T-cell (primary cell): Measurements from ENCODE around the gene AGAP6. TPM values are rescaled to one million over a fixed set of nuclear protein-coding genes. Genes with fewer than 3 reads are reported as not detected.
"Not testable (repeated sequence)": the region's sequence is repeated elsewhere in the genome, so short reads cannot be mapped to it uniquely, and the experiment has no call there.

ENCODE experiments used
- ATAC-seq, 4 experiments: fragments of 200-7000 bp in 3 of 4; fragments of 150-1000 bp in 1 of 4; cut with Tn5 transposase; replicated peaks in 1 of 4; 1 replicate in 3 of 4; 2 replicates in 1 of 4; pipeline ENCODE4 v1.10.0; 2021; ENCODE audit warnings: moderate library complexity in 3 of 4, mild to moderate bottlenecking in 2 of 4, moderate number of reproducible peaks in 1 of 4
- CTCF ChIA-PET, 2 donors: fragments of 300-600 bp; sonication (Branson Sonifier 250); formaldehyde crosslinking; loops; one replicate each; lab custom pipeline; 2022; ENCODE audit warnings: antibody characterized with exemption in 2 of 2; lab: Charles Lee
- POLR2A ChIA-PET, 2 donors: fragments of 300-600 bp; sonication (Branson Sonifier 250); formaldehyde crosslinking; loops; one replicate each; lab custom pipeline; 2022; ENCODE audit warnings: antibody characterized with exemption in 2 of 2; lab: Charles Lee
- DNase-seq, 35 experiments: peaks; one replicate each; pipeline versions ENCODE4 v3.0.0 to v3.0.0-alpha.2; 2013 to 2023
- H3K27ac ChIP-seq: one replicate; pipeline ENCODE4 v1.5.1; 2013; ENCODE audit warnings: low read length
- H3K27me3 ChIP-seq, 2 experiments: replicated peaks in 1 of 2; 1 replicate in 1 of 2; 2 replicates in 1 of 2; pipeline versions ENCODE4 v1.6.1 to v1.7.0; 2013; ENCODE audit warnings: low read length in 1 of 2, mixed read lengths in 1 of 2; ENCODE audit not compliant: control insufficient read depth in 2 of 2, insufficient read depth in 2 of 2; ENCODE audit errors: extremely low read depth in 1 of 2
- H3K36me3 ChIP-seq, 2 donors: 1 replicate in 1 of 2; 2 replicates in 1 of 2; pipeline versions ENCODE4 v1.6.1 to v1.7.0; 2013; ENCODE audit warnings: low read length in 1 of 2; ENCODE audit not compliant: control insufficient read depth in 2 of 2, insufficient read depth in 1 of 2; ENCODE audit errors: extremely low read depth in 1 of 2
- H3K4me1 ChIP-seq, 2 experiments: 1 replicate in 1 of 2; 2 replicates in 1 of 2; pipeline versions ENCODE4 v1.6.1 to v1.7.0; 2013; ENCODE audit warnings: low read length in 2 of 2, mixed read lengths in 1 of 2; ENCODE audit not compliant: insufficient read depth in 2 of 2, control insufficient read depth in 1 of 2; ENCODE audit errors: extremely low read depth in 1 of 2
- H3K4me3 ChIP-seq, 2 donors: 1 replicate in 1 of 2; 2 replicates in 1 of 2; pipeline versions ENCODE4 v1.5.1 to v1.7.0; 2013; ENCODE audit warnings: mild to moderate bottlenecking in 2 of 2, low read length in 1 of 2, moderate library complexity in 1 of 2; ENCODE audit not compliant: control insufficient read depth in 1 of 2; ENCODE audit errors: extremely low read depth in 1 of 2
- H3K9me3 ChIP-seq: 2 replicates; pipeline ENCODE4 v1.7.0; 2013
- H3K27ac Mint-ChIP-seq, 2 donors: one replicate each; pipeline ENCODE4 v1.8.0; 2020 to 2021; ENCODE audit warnings: mild to moderate bottlenecking in 2 of 2, mixed read lengths in 2 of 2
- H3K27me3 Mint-ChIP-seq, 2 donors: one replicate each; pipeline ENCODE4 v1.8.0; 2021 to 2022; ENCODE audit warnings: mixed read lengths in 2 of 2
- H3K36me3 Mint-ChIP-seq: one replicate; pipeline ENCODE4 v1.8.0; 2021; ENCODE audit warnings: mixed read lengths
- H3K4me1 Mint-ChIP-seq, 3 donors: one replicate each; pipeline ENCODE4 v1.8.0; 2020 to 2022; ENCODE audit warnings: mixed read lengths in 3 of 3, mild to moderate bottlenecking in 1 of 3
- H3K4me3 Mint-ChIP-seq, 3 donors: one replicate each; pipeline ENCODE4 v1.8.0; 2020 to 2022; ENCODE audit warnings: mild to moderate bottlenecking in 3 of 3, mixed read lengths in 3 of 3, moderate library complexity in 3 of 3
- H3K9me3 Mint-ChIP-seq, 3 donors: one replicate each; pipeline ENCODE4 v1.8.0; 2020 to 2022; ENCODE audit warnings: mixed read lengths in 3 of 3
- WGBS: methylation state at CpG from one replicate; pipeline ENCODE4 v1.1.5; 2013; ENCODE audit warnings: missing lambda C conversion rate; ENCODE audit not compliant: insufficient coverage; 5-methylcytosine and 5-hydroxymethylcytosine counted together
- total RNA-seq, 35 experiments: library from RNA in 6 of 35; stranded (reverse) in 6 of 35; fragments of 120-200 nt in 1 of 35; gene quantifications; one replicate each; pipeline versions ENCODE4 v1.2.1 to v1.2.4 and lab custom pipeline; 2013 to 2026

Gene AGAP6
- total RNA-seq, 5 donors from 2014 or later (not counting 1 experiment from before 2014, with no cell fraction given): 14.6 to 29.0 (median 21.9) TPM

GRCh38 chr10:49952006-49952405, 36.2 kb upstream of the AGAP6 start:
- H3K27ac Mint-ChIP-seq, H3K27me3 ChIP-seq, H3K9me3 ChIP-seq, H3K4me3 Mint-ChIP-seq, H3K4me1 ChIP-seq, H3K27ac ChIP-seq, DNase-seq, H3K27me3 Mint-ChIP-seq, H3K4me1 Mint-ChIP-seq, H3K9me3 Mint-ChIP-seq, H3K4me3 ChIP-seq, CTCF ChIA-PET, ATAC-seq, H3K36me3 ChIP-seq: not testable (repeated sequence)
- H3K36me3 Mint-ChIP-seq: peaks cover 18% of the 10 kb centered on the region
- POLR2A ChIA-PET: interaction anchor here in 1 of 2 donors (0.7 kb wide), 1 partner anchor 136 kb away, joined by 5 read pairs; no protein-coding TSS in a partner anchor
- whole genome bisulfite sequencing: no CpG with 5 or more reads among the region's 3 CpGs

GRCh38 chr10:49953122-49953521, 35.1 kb upstream of the AGAP6 start:
- ATAC-seq, POLR2A ChIA-PET, CTCF ChIA-PET, H3K4me3 ChIP-seq, H3K27ac ChIP-seq, H3K9me3 Mint-ChIP-seq, H3K27ac Mint-ChIP-seq, DNase-seq, H3K9me3 ChIP-seq, H3K27me3 Mint-ChIP-seq, H3K27me3 ChIP-seq, H3K36me3 ChIP-seq, H3K4me3 Mint-ChIP-seq, H3K4me1 ChIP-seq, H3K4me1 Mint-ChIP-seq: not testable (repeated sequence)
- H3K36me3 Mint-ChIP-seq: peaks cover 21% of the 10 kb centered on the region
- no CpG with 5 or more reads among the region's 3 CpGs for WGBS

DNA sequence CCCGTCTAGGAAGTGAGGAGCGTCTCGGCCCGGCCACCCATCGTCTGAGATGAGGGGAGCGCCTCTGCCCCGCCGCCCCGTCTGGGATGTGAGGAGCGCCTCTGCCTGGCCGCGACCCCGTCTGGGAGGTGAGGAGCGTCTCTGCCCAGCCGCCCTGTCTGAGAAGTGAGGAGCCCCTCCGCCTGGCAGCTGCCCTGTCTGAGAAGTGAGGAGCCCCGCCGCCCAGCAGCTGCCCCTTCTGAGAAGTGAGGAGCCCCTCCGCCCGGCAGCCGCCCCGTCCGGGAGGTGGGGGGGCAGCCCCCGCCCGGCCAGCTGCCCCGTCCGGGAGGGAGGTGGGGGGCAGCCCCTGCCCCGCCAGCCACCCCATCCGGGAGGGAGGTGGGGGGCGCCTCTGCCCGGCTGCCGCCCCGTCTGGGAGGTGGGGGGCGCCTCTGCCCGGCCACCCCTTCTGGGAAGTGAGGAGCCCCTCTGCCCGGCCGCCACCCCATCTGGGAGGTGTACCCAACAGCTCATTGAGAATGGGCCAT, 17.8 kb upstream of the AGAP6 start:
- H3K27ac ChIP-seq, H3K4me1 Mint-ChIP-seq, H3K9me3 ChIP-seq, POLR2A ChIA-PET, H3K27me3 Mint-ChIP-seq, DNase-seq, H3K36me3 ChIP-seq, CTCF ChIA-PET, H3K4me3 Mint-ChIP-seq, H3K4me1 ChIP-seq, H3K36me3 Mint-ChIP-seq, H3K4me3 ChIP-seq, H3K27ac Mint-ChIP-seq, H3K9me3 Mint-ChIP-seq, ATAC-seq, H3K27me3 ChIP-seq: not testable (repeated sequence)
- whole genome bisulfite sequencing: 100% methylated on average over 3 of the region's 37 CpGs

GRCh38 chr10:49971466-49971865, 16.7 kb upstream of the AGAP6 start:
- H3K4me1 ChIP-seq, ATAC-seq, H3K36me3 Mint-ChIP-seq, H3K27me3 ChIP-seq, H3K27me3 Mint-ChIP-seq, H3K27ac Mint-ChIP-seq, H3K9me3 ChIP-seq, DNase-seq, H3K27ac ChIP-seq, H3K4me1 Mint-ChIP-seq, H3K9me3 Mint-ChIP-seq, H3K4me3 ChIP-seq, H3K4me3 Mint-ChIP-seq, CTCF ChIA-PET, H3K36me3 ChIP-seq, POLR2A ChIA-PET: not testable (repeated sequence)
- no CpG with 5 or more reads among the region's 2 CpGs for WGBS

GRCh38 chr10:49972094-49972493, 16.1 kb upstream of the AGAP6 start:
- ATAC-seq, H3K27me3 ChIP-seq: not testable (repeated sequence)

GRCh38 chr10:49977756-49978155, 10.4 kb upstream of the AGAP6 start:
- POLR2A ChIA-PET: not testable (repeated sequence)
- WGBS: no CpG with 5 or more reads among the region's 3 CpGs

More at GRCh38 chr10:49972094-49972493, 16.1 kb upstream of the AGAP6 start:
- H3K9me3 Mint-ChIP-seq, H3K9me3 ChIP-seq, H3K27ac ChIP-seq, H3K36me3 Mint-ChIP-seq, H3K4me3 Mint-ChIP-seq, H3K4me1 Mint-ChIP-seq, H3K27me3 Mint-ChIP-seq, H3K4me3 ChIP-seq, H3K36me3 ChIP-seq, H3K4me1 ChIP-seq, POLR2A ChIA-PET, DNase-seq, H3K27ac Mint-ChIP-seq, CTCF ChIA-PET: not testable (repeated sequence)
- no CpG with 5 or more reads among the region's 3 CpGs for WGBS

DNA sequence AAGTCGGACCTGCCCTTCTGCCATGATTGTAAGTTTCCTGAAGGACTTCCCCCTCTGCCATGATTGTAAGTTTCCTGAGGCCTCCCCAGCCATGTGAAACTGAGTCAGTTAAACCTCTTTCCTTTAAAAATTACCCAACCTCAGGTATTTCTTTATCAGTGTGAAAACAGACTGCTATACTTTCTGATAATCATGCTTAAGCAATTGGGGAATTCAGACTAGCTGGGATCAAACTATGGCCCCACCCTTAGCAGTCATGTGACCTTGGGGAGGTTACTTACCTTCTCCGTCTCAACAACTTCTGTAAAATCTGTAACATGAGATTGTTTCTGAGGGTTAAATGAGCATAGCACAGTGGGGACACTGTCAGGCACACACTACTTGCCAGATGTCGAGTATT, 999 bp upstream of the AGAP6 start:
- H3K4me3 Mint-ChIP-seq, H3K4me1 ChIP-seq, H3K36me3 Mint-ChIP-seq, H3K36me3 ChIP-seq, CTCF ChIA-PET, DNase-seq, H3K27me3 ChIP-seq, POLR2A ChIA-PET, ATAC-seq, H3K4me1 Mint-ChIP-seq, H3K4me3 ChIP-seq, H3K27ac ChIP-seq, H3K27me3 Mint-ChIP-seq, H3K27ac Mint-ChIP-seq, H3K9me3 ChIP-seq, H3K9me3 Mint-ChIP-seq: not testable (repeated sequence)
- no CpG with 5 or more reads among the region's 3 CpGs for WGBS

More at GRCh38 chr10:49977756-49978155, 10.4 kb upstream of the AGAP6 start:
- H3K4me1 Mint-ChIP-seq, H3K27ac ChIP-seq, DNase-seq, H3K4me3 Mint-ChIP-seq, H3K4me3 ChIP-seq, H3K27me3 ChIP-seq, ATAC-seq, H3K27ac Mint-ChIP-seq, H3K9me3 Mint-ChIP-seq, H3K4me1 ChIP-seq, H3K36me3 ChIP-seq, H3K9me3 ChIP-seq, CTCF ChIA-PET, H3K27me3 Mint-ChIP-seq: not testable (repeated sequence)
- H3K36me3 Mint-ChIP-seq: peaks cover 14% of the 10 kb centered on the region
